SK-N-SH (cell line): ENCODE measurements around the gene NT5C1B. TPM values are rescaled to one million over a fixed set of nuclear protein-coding genes. Genes with fewer than 3 reads are reported as not detected.

ENCODE experiments used
- CTCF ChIA-PET: fragments of 300-600, 350-600 bp; formaldehyde crosslinking; extraction: SDS; loops from one replicate; lab custom pipeline; 2021; lab: Yijun Ruan, JAX
- POLR2A ChIA-PET: fragments of 350-600 bp; sonication (Branson Sonifier 250); formaldehyde crosslinking; extraction: SDS; loops from one replicate; lab custom pipeline; 2020; ENCODE audit warnings: antibody characterized with exemption, inconsistent platforms; lab: Yijun Ruan, JAX
- DNase-seq: peaks from one replicate; pipeline ENCODE4 v3.0.0; 2012
- H2AFZ ChIP-seq: fragments of 200-600 bp; sonication (generic); 2 replicates; pipeline ENCODE4 v1.8.1; 2016; ENCODE audit warnings: antibody characterized with exemption, mild to moderate bottlenecking, low read depth
- H3F3A ChIP-seq: fragments of 200-600 bp; sonication (generic); replicated peaks from 2 replicates; pipeline ENCODE3; 2016; ENCODE audit warnings: antibody characterized with exemption, mild to moderate bottlenecking; ENCODE audit not compliant: insufficient read depth
- H3K27ac ChIP-seq, 2 experiments: fragments of 200-500 bp in 1 of 2; fragments of 200-600 bp in 1 of 2; sonication (Bioruptor generic) in 1 of 2; sonication (generic), shearing (Covaris generic) in 1 of 2; 2 replicates each; pipeline versions ENCODE4 v1.5.1 to v1.6.1; 2014 to 2016; ENCODE audit warnings: low read depth in 2 of 2, inconsistent platforms in 1 of 2, low read length in 1 of 2, mild to moderate bottlenecking in 1 of 2, mixed read lengths in 1 of 2
- H3K27me3 ChIP-seq: fragments of 200-600 bp; sonication (generic), shearing (Covaris generic); 2 replicates; pipeline ENCODE4 v1.6.1; 2016; ENCODE audit warnings: mixed run types; ENCODE audit not compliant: insufficient read depth
- H3K36me3 ChIP-seq, 2 experiments: fragments of 200-500 bp in 1 of 2; fragments of 200-600 bp in 1 of 2; sonication (Bioruptor generic) in 1 of 2; sonication (generic) in 1 of 2; replicated peaks in 1 of 2; 2 replicates each; pipeline versions ENCODE3 to v1.5.1; 2014 to 2016; ENCODE audit warnings: low read length in 1 of 2, mild to moderate bottlenecking in 1 of 2; ENCODE audit not compliant: insufficient read depth in 2 of 2, control insufficient read depth in 1 of 2
- H3K4me1 ChIP-seq, 2 experiments: fragments of 200-500 bp in 1 of 2; fragments of 200-600 bp in 1 of 2; sonication (Bioruptor generic) in 1 of 2; sonication (generic), shearing (Covaris generic) in 1 of 2; 2 replicates each; pipeline versions ENCODE4 v1.5.1 to v1.6.1; 2014 to 2016; ENCODE audit warnings: low read depth in 1 of 2, low read length in 1 of 2, mixed run types in 1 of 2; ENCODE audit not compliant: insufficient read depth in 2 of 2, control insufficient read depth in 1 of 2
- H3K4me2 ChIP-seq: fragments of 200-600 bp; sonication (generic), shearing (Covaris generic); 2 replicates; pipeline ENCODE4 v1.6.1; 2017; ENCODE audit warnings: mixed run types
- H3K4me3 ChIP-seq, 2 experiments: fragments of 200-500 bp in 1 of 2; fragments of 200-600 bp in 1 of 2; sonication (Bioruptor generic) in 1 of 2; sonication (generic), shearing (Covaris generic) in 1 of 2; 2 replicates each; pipeline versions ENCODE4 v1.5.1 to v1.8.1; 2014 to 2016; ENCODE audit warnings: low read depth in 2 of 2, inconsistent platforms in 1 of 2, low read length in 1 of 2, mild to moderate bottlenecking in 1 of 2, mixed read lengths in 1 of 2, moderate library complexity in 1 of 2
- H3K79me2 ChIP-seq: fragments of 200-600 bp; sonication (generic); 2 replicates; pipeline ENCODE4 v1.8.1; 2017; ENCODE audit warnings: mild to moderate bottlenecking; ENCODE audit not compliant: insufficient read depth
- H3K9ac ChIP-seq: fragments of 200-600 bp; sonication (generic); 2 replicates; pipeline ENCODE4 v1.6.1; 2017; ENCODE audit warnings: mixed run types
- H3K9me2 ChIP-seq: fragments of 200-600 bp; sonication (generic); 2 replicates; pipeline ENCODE4 v1.6.1; 2017; ENCODE audit warnings: mixed run types
- H3K9me3 ChIP-seq: fragments of 200-600 bp; sonication (generic); 2 replicates; pipeline ENCODE4 v1.6.1; 2017; ENCODE audit warnings: mixed run types, mild to moderate bottlenecking, moderate library complexity
- H4K20me1 ChIP-seq: fragments of 200-600 bp; sonication (generic); 2 replicates; pipeline ENCODE4 v1.6.1; 2017; ENCODE audit warnings: mild to moderate bottlenecking, mixed run types; ENCODE audit not compliant: insufficient read depth
- CHD2 ChIP-seq: fragments of 150-350 bp; IDR thresholded peaks from 2 replicates; pipeline ENCODE4 v1.6.1; 2018; ENCODE audit warnings: low read length; ENCODE audit not compliant: partially characterized antibody
- CTCF ChIP-seq: fragments of 200-600 bp; sonication (generic); IDR thresholded peaks from 2 replicates; pipeline ENCODE4 v1.6.1; 2017; ENCODE audit warnings: antibody characterized with exemption, mild to moderate bottlenecking, moderate library complexity
- EP300 ChIP-seq, 2 experiments: IDR thresholded peaks; 2 replicates each; pipeline versions ENCODE4 v1.4.0 to v1.6.1; 2012; ENCODE audit warnings: borderline replicate concordance in 1 of 2, low read depth in 1 of 2, low read length in 1 of 2
- GABPA ChIP-seq: IDR thresholded peaks from 2 replicates; pipeline ENCODE4 v1.4.0; 2012; ENCODE audit warnings: low read depth, mild to moderate bottlenecking
- IRF3 ChIP-seq: fragments of 150-350 bp; IDR thresholded peaks from 2 replicates; pipeline ENCODE4 v1.6.1; 2016; ENCODE audit warnings: mild to moderate bottlenecking, low read depth, low read length
- NRF1 ChIP-seq: IDR thresholded peaks from 2 replicates; pipeline ENCODE4 v1.6.1; 2012; ENCODE audit warnings: low read depth, mild to moderate bottlenecking, low read length
- PBX3 ChIP-seq: IDR thresholded peaks from 2 replicates; pipeline ENCODE4; 2012
- RAD21 ChIP-seq: IDR thresholded peaks from 2 replicates; pipeline ENCODE4 v1.6.1; 2012; ENCODE audit warnings: mild to moderate bottlenecking, low read length
- REST ChIP-seq: IDR thresholded peaks from 2 replicates; pipeline ENCODE4 v1.6.1; 2012; ENCODE audit warnings: mild to moderate bottlenecking, low read depth, low read length, moderate library complexity
- SIN3A ChIP-seq: IDR thresholded peaks from 2 replicates; pipeline ENCODE4 v1.6.1; 2012; ENCODE audit warnings: low read depth, mild to moderate bottlenecking, low read length, moderate library complexity, borderline replicate concordance
- TCF12 ChIP-seq: IDR thresholded peaks from 2 replicates; pipeline ENCODE4 v1.4.0; 2012
- TEAD4 ChIP-seq: IDR thresholded peaks from 2 replicates; pipeline ENCODE4 v1.4.0; 2012; ENCODE audit warnings: mild to moderate bottlenecking, borderline replicate concordance; ENCODE audit not compliant: insufficient read depth
- YY1 ChIP-seq: IDR thresholded peaks from 2 replicates; pipeline ENCODE4 v1.4.0; 2012; ENCODE audit warnings: low read depth, mild to moderate bottlenecking
- WGBS: methylation state at CpG from one replicate; pipeline ENCODE4 v1.1.6; 2017; ENCODE audit warnings: low lambda C conversion rate; 5-methylcytosine and 5-hydroxymethylcytosine counted together
- polyA plus RNA-seq, 3 experiments: library from polyadenylated mRNA; depleted of rRNA; stranded (reverse); fragments of >200 nt; gene quantifications; 2 replicates each; pipeline ENCODE4 v1.2.3, GENCODE V29; 2012

Gene NT5C1B
- polyA plus RNA-seq, 1 of the 3 experiments (the other 2 are of a cell fraction): not detected

GRCh38 chr2:18630101-18630500 is 40.7 kb upstream of the NT5C1B start (continued):
- TF ChIP-seq IRF3: no peak
- TF ChIP-seq YY1: 0 out of 2 replicates have a peak, but pooled peaks have one; percentile 38
- TF ChIP-seq NRF1: no peak
- no peak for TF ChIP-seq REST
- 0 out of 2 replicates have a peak, but pooled peaks have one; percentile 9 for TF ChIP-seq GABPA

- peaks cover 0 to 52% of the 10 kb centered on the region in 2 experiments; a peak in 3 of 4 replicates for H3K4me1 ChIP-seq
- H3F3A ChIP-seq: peaks cover 77% of the 10 kb centered on the region
- WGBS: 79% methylated on average over 2 of the region's 2 CpGs
- H3K9ac ChIP-seq: peak overlapping the region; percentile 61; the same call in 1 of the 2 replicates
- H3K36me3 ChIP-seq: peaks cover 0 to 2% of the 10 kb centered on the region in 2 experiments
- no peaks in the 10 kb centered on the region for H4K20me1 ChIP-seq
- H3K9me2 ChIP-seq: no peaks in the 10 kb centered on the region
- peak overlapping the region; percentile 86 to 93; a peak in 3 of 4 replicates for H3K27ac ChIP-seq
- TF ChIP-seq TCF12 (peak; percentile 24; the same call in 1 of the 2 replicates), RAD21 (no peak)
- TF ChIP-seq, all 33 proteins: peak for 1
- ChIA-PET CTCF (no interaction called here), POLR2A (no interaction called here)
- H3K9me3 ChIP-seq: no peaks in the 10 kb centered on the region
- H3K4me3 ChIP-seq: no peak overlapping the region
- DNase-seq: no peak
- peaks cover 12% of the 10 kb centered on the region; the same call in 1 of the 2 replicates for H3K79me2 ChIP-seq
- no peaks in the 10 kb centered on the region for H3K27me3 ChIP-seq
- H3K4me2 ChIP-seq: peak overlapping the region; percentile 41
- no peak overlapping the region for H2AFZ ChIP-seq
Observed at GRCh38 chr2:18626958-18627650, 37.7 kb upstream of the NT5C1B start.

GRCh38 chr2:18626256-18626668 is 36.9 kb upstream of the NT5C1B start:
- H3K4me1 ChIP-seq: peaks cover 0 to 52% of the 10 kb centered on the region in 2 experiments; a peak in 3 of 4 replicates
- no peak for TF ChIP-seq IRF3
- TF ChIP-seq PBX3: peak; percentile 98
- peak; percentile 57; the same call in 1 of the 2 replicates for TF ChIP-seq YY1
- peak; percentile 90 for TF ChIP-seq SIN3A
- no peak for TF ChIP-seq CTCF
- peak; percentile 98 for TF ChIP-seq TEAD4
- peak; percentile 79 to 100 for TF ChIP-seq EP300 (IDR thresholded peaks at IDR 0.05; ENCODE audit: borderline replicate concordance in 1 of 2, low read depth in 1 of 2, low read length in 1 of 2)
- TF ChIP-seq GABPA: peak; percentile 47
- TF ChIP-seq CHD2: no peak

More at GRCh38 chr2:18626256-18626668, 36.9 kb upstream of the NT5C1B start:
- Histone ChIP-seq H3F3A (peaks cover 74% of the 10 kb centered on the region), H3K9me2 (no peaks in the 10 kb centered on the region), H3K79me2 (0 out of 2 replicates have a peak, but pooled peaks cover 7% of the 10 kb centered on the region), H3K9me3 (no peaks in the 10 kb centered on the region), H3K27me3 (no peaks in the 10 kb centered on the region), H3K9ac (peak overlapping the region; percentile 61), H3K36me3 (no peaks in the 10 kb centered on the region), H2AFZ (no peak overlapping the region), H3K27ac (peak overlapping the region; percentile 86 to 93; a peak in 3 of 4 replicates), H3K4me2 (peak overlapping the region; percentile 41), H3K4me3 (no peak overlapping the region), H4K20me1 (no peaks in the 10 kb centered on the region)
- no peak for DNase-seq
- WGBS: 12% methylated on average over 2 of the region's 2 CpGs
- ChIA-PET CTCF (interaction anchor here (0.9 kb wide), 1 partner anchor 24 kb away, joined by 3 read pairs; no protein-coding TSS in a partner anchor), POLR2A (no interaction called here)
